ENCODE measurements around the gene NLGN1.
A peak's percentile ranks its signal among the peaks of the same experiment; 100 is the strongest.

Gene NLGN1

GRCh38 chr3:173402656-173403055 lies 5.1 kb downstream of the NLGN1 start:
- no peak for TF ChIP-seq CTCF (IDR thresholded peaks at IDR 0.05; ENCODE audit: extremely low read depth, insufficient read depth, missing control alignments)
- in situ Hi-C loops (cut with MboI; ENCODE audit: low pct_unique_long_range_greater_than_20kb, low sequenced_read_pairs, unreplicated experiment) = no loop called here
- no peak for DNase-seq (ENCODE audit: low spot score)

- in situ Hi-C loops (cut with MboI; ENCODE audit: low pct_unique_long_range_greater_than_20kb, low sequenced_read_pairs, unreplicated experiment) = no loop called here
- TF ChIP-seq CTCF (IDR thresholded peaks at IDR 0.05; ENCODE audit: extremely low read depth, insufficient read depth, missing control alignments) = no peak
- no peak for DNase-seq (ENCODE audit: low spot score)
These were observed 5.8 kb downstream of the NLGN1 start for GRCh38 chr3:173403376-173403775.

GRCh38 chr3:173404156-173404555 lies 6.6 kb downstream of the NLGN1 start:
- no peak for DNase-seq (ENCODE audit: low spot score)
- in situ Hi-C loops (cut with MboI; ENCODE audit: low pct_unique_long_range_greater_than_20kb, low sequenced_read_pairs, unreplicated experiment) = no loop called here
- TF ChIP-seq CTCF (IDR thresholded peaks at IDR 0.05; ENCODE audit: extremely low read depth, insufficient read depth, missing control alignments) = no peak

- DNase-seq (ENCODE audit: low spot score) = no peak
- TF ChIP-seq CTCF (IDR thresholded peaks at IDR 0.05; ENCODE audit: extremely low read depth, insufficient read depth, missing control alignments) = no peak
- in situ Hi-C loops (cut with MboI; ENCODE audit: low pct_unique_long_range_greater_than_20kb, low sequenced_read_pairs, unreplicated experiment) = no loop called here
These were observed 12.9 kb downstream of the NLGN1 start for GRCh38 chr3:173410436-173410835.

GRCh38 chr3:173410849-173411248 lies 13.3 kb downstream of the NLGN1 start:
- no peak for DNase-seq (ENCODE audit: low spot score)
- no peak for TF ChIP-seq CTCF (IDR thresholded peaks at IDR 0.05; ENCODE audit: extremely low read depth, insufficient read depth, missing control alignments)
- in situ Hi-C loops (cut with MboI; ENCODE audit: low pct_unique_long_range_greater_than_20kb, low sequenced_read_pairs, unreplicated experiment) = no loop called here

- TF ChIP-seq CTCF (IDR thresholded peaks at IDR 0.05; ENCODE audit: extremely low read depth, insufficient read depth, missing control alignments) = peak; percentile 17
- in situ Hi-C loops (cut with MboI; ENCODE audit: low pct_unique_long_range_greater_than_20kb, low sequenced_read_pairs, unreplicated experiment) = no loop called here
- DNase-seq (ENCODE audit: low spot score) = no peak
These were observed 13.9 kb downstream of the NLGN1 start for GRCh38 chr3:173411375-173411973.

GRCh38 chr3:173416070-173416469 lies 18.5 kb downstream of the NLGN1 start:
- DNase-seq (ENCODE audit: low spot score) = no peak
- in situ Hi-C loops (cut with MboI; ENCODE audit: low pct_unique_long_range_greater_than_20kb, low sequenced_read_pairs, unreplicated experiment) = no loop called here
- no peak for TF ChIP-seq CTCF (IDR thresholded peaks at IDR 0.05; ENCODE audit: extremely low read depth, insufficient read depth, missing control alignments)
